B cell (primary cell): ENCODE measurements around the gene TXK. TPM values are rescaled to one million over a fixed set of nuclear protein-coding genes. Genes with fewer than 3 reads are reported as not detected.

Source experiments
- ATAC-seq: fragments of 200-7000 bp; cut with Tn5 transposase; one replicate; pipeline ENCODE4 v1.10.0; 2021; ENCODE audit warnings: low read depth, mild to moderate bottlenecking, moderate number of reproducible peaks, moderate library complexity
- CTCF ChIA-PET: fragments of 350-600 bp; sonication (Branson Sonifier 250); formaldehyde crosslinking; loops from one replicate; lab custom pipeline; 2021; ENCODE audit warnings: antibody characterized with exemption, inconsistent platforms; lab: Charles Lee
- POLR2A ChIA-PET: fragments of 350-600 bp; sonication (Branson Sonifier 250); formaldehyde crosslinking; loops from one replicate; lab custom pipeline; 2021; ENCODE audit warnings: antibody characterized with exemption; lab: Charles Lee
- DNase-seq: peaks from one replicate; pipeline ENCODE4 v3.0.0; 2013
- H2AFZ ChIP-seq: 2 replicates; pipeline ENCODE4 v1.6.1; 2012; ENCODE audit warnings: mild to moderate bottlenecking, low read depth, low read length; ENCODE audit not compliant: insufficient read depth, poor library complexity, severe bottlenecking
- H3K27ac ChIP-seq, 2 donors: 1 replicate in 1 of 2; 2 replicates in 1 of 2; pipeline ENCODE4 v1.5.1; 2012 to 2013; ENCODE audit warnings: low read length in 2 of 2, mild to moderate bottlenecking in 2 of 2, moderate library complexity in 1 of 2
- H3K27me3 ChIP-seq, 4 experiments: fragments of 200-600 bp in 1 of 4; sonication (generic) in 1 of 4; replicated peaks in 1 of 4; 1 replicate in 2 of 4; 2 replicates in 2 of 4; pipeline versions ENCODE4 v1.6.1 to v1.7.0; 2013 to 2016; ENCODE audit warnings: low read length in 3 of 4, mild to moderate bottlenecking in 2 of 4, mixed read lengths in 1 of 4, moderate library complexity in 1 of 4; ENCODE audit not compliant: insufficient read depth in 4 of 4, control insufficient read depth in 3 of 4; ENCODE audit errors: control extremely low read depth in 1 of 4
- H3K36me3 ChIP-seq, 2 experiments: replicated peaks in 1 of 2; 1 replicate in 1 of 2; 2 replicates in 1 of 2; pipeline versions ENCODE4 v1.6.1 to v1.7.1; 2013; ENCODE audit warnings: low read length in 1 of 2; ENCODE audit not compliant: insufficient read depth in 2 of 2, control insufficient read depth in 1 of 2; ENCODE audit errors: control extremely low read depth in 1 of 2, extremely low read depth in 1 of 2
- H3K4me1 ChIP-seq, 2 donors: fragments of 200-600 bp in 1 of 2; sonication (generic) in 1 of 2; 1 replicate in 1 of 2; 2 replicates in 1 of 2; pipeline versions ENCODE4 v1.5.1 to v1.6.1; 2013 to 2017; ENCODE audit warnings: low read length in 2 of 2; ENCODE audit not compliant: control insufficient read depth in 2 of 2, insufficient read depth in 2 of 2
- H3K4me2 ChIP-seq: replicated peaks from 2 replicates; pipeline ENCODE3; 2012; ENCODE audit warnings: mild to moderate bottlenecking, low read depth, low read length; ENCODE audit not compliant: poor library complexity, severe bottlenecking
- H3K4me3 ChIP-seq, 5 experiments: fragments of 200-600 bp in 1 of 5; sonication (generic) in 1 of 5; 1 replicate in 3 of 5; 2 replicates in 2 of 5; pipeline versions ENCODE4 v1.5.1 to v1.7.0; 2011 to 2016; ENCODE audit warnings: low read length in 4 of 5, mild to moderate bottlenecking in 4 of 5, low read depth in 2 of 5, control low read depth in 1 of 5, moderate library complexity in 1 of 5; ENCODE audit not compliant: insufficient read depth in 1 of 5; ENCODE audit errors: control extremely low read depth in 1 of 5, extremely low read depth in 1 of 5
- H3K79me2 ChIP-seq: fragments of 200-600 bp; sonication (generic); one replicate; pipeline ENCODE4 v1.6.0; 2016; ENCODE audit warnings: low read length; ENCODE audit not compliant: control insufficient read depth, insufficient read depth
- H3K9ac ChIP-seq: fragments of 200-600 bp; sonication (generic); 2 replicates; pipeline ENCODE4 v1.6.1; 2017; ENCODE audit warnings: mild to moderate bottlenecking, low read length, moderate library complexity
- H3K9me3 ChIP-seq, 3 donors: one replicate each; pipeline versions ENCODE4 v1.6.1 to v1.7.1; 2013; ENCODE audit warnings: low read length in 2 of 3; ENCODE audit not compliant: control insufficient read depth in 2 of 3, insufficient read depth in 1 of 3; ENCODE audit errors: control extremely low read depth in 1 of 3
- H4K20me1 ChIP-seq: 2 replicates; pipeline ENCODE4 v1.6.0; 2012; ENCODE audit warnings: mild to moderate bottlenecking, low read length; ENCODE audit not compliant: insufficient read depth, control insufficient read depth, poor library complexity, severe bottlenecking
- H3K27ac Mint-ChIP-seq: one replicate; pipeline ENCODE4 v1.8.0; 2021; ENCODE audit warnings: mixed read lengths
- H3K27me3 Mint-ChIP-seq: one replicate; pipeline ENCODE4 v1.8.0; 2021; ENCODE audit warnings: mixed read lengths
- H3K4me1 Mint-ChIP-seq: one replicate; pipeline ENCODE4 v1.8.0; 2021; ENCODE audit warnings: mixed read lengths
- H3K4me3 Mint-ChIP-seq: one replicate; pipeline ENCODE4 v1.8.0; 2021; ENCODE audit warnings: mixed read lengths
- H3K9me3 Mint-ChIP-seq: one replicate; pipeline ENCODE4 v1.8.0; 2022; ENCODE audit warnings: mixed read lengths; ENCODE audit not compliant: insufficient read depth
- EZH2 ChIP-seq: IDR thresholded peaks from 2 replicates; pipeline ENCODE4 v1.6.1; 2012; ENCODE audit warnings: borderline replicate concordance, low read depth, mild to moderate bottlenecking, moderate library complexity, low read length; ENCODE audit not compliant: insufficient read depth, poor library complexity, severe bottlenecking
- WGBS: methylation state at CpG from one replicate; pipeline ENCODE4 v1.1.5; 2013; ENCODE audit warnings: missing lambda C conversion rate; ENCODE audit not compliant: insufficient coverage; 5-methylcytosine and 5-hydroxymethylcytosine counted together
- intact Hi-C: fragments of 100-400 bp; cut with micrococcal nuclease; formaldehyde crosslinking; loops from one replicate; pipeline ENCODE4 v1.10.0; 2022
- polyA plus RNA-seq: library from polyadenylated mRNA; depleted of rRNA; stranded (reverse); fragments of >200 nt; gene quantifications from 2 replicates; pipeline ENCODE4 v1.2.3, GENCODE V29; 2012
- total RNA-seq, 2 donors: library from RNA; stranded (reverse); fragments of 120-200 nt in 1 of 2; gene quantifications; 1 replicate in 1 of 2; 2 replicates in 1 of 2; pipeline versions ENCODE4 v1.2.3 to v1.2.4, GENCODE V29; 2013 to 2022
- TF ChIP-seq, protein P1 (sequence below): fragments of 200-600 bp; IDR thresholded peaks from one replicate; pipeline ENCODE4 v1.8.0; 2022; ENCODE audit warnings: antibody characterized with exemption, mild to moderate bottlenecking

Gene TXK
- total and polyA plus RNA-seq, 2 donors (not counting 1 experiment from before 2014, with no cell fraction given) = 0.79 to 1.1 TPM

DNA sequence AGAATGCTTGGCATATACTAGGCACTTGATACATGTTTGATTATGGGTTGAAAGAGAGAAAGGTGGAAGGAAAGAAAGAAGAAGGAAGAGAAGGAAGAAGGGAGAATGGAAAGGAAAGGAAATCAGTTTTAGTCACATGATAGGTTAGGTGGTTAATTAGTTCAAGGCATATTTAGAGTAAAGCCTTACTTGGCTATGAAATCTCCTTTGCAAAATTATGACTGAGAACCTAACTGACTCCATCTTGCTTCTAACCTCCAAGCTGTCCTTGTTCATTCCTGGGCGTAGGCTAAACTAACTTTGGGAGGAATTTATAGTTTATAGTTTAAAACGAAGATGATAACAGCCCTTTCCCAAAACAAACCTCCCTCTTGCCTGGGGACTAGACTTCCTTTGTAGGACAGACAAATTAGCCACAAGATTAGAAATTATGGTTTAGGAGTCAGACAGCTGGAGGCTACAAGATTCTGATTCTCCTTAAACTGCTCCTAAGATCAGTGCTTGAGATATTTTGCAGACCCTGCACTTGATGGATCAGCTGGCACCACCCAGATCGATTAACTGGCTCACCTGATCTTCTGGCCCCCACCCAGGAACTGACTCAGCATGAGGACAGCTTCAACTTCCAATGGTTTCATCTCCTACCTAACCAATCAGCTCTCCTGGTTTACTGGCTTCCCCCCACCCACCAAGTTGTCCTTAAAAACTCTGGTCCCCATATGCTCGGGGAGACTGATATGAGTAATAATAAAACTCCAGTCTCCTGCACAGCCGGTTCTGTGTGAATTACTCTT, 55.0 kb downstream of the TXK start:
- H3K36me3 ChIP-seq = no peaks in the 10 kb centered on the region
- H2AFZ ChIP-seq = no peak overlapping the region

DNA sequence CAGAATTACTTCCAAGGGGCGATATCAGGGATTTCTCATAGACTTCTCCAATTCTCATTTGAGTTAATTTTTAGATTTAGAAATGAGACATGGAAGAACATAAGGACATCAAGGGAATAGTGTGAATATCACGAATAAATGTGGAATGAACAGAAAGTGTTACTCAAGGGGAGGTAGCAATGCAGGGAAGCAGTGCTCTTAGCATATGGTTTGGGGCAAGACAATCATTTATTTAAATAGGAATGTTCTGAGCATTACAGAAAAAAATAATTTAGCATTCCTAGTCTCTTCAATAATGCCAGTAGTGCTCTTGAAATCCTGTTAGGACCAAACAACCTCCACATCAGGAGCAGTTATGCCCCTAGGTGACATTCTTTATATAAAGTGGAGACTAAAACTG, 55.6 kb downstream of the TXK start:
- Mint-ChIP-seq H3K27ac (no peak overlapping the region), H3K4me3 (no peak overlapping the region), H3K4me1 (no peaks in the 10 kb centered on the region), H3K27me3 (peaks cover 7% of the 10 kb centered on the region), H3K9me3 (no peaks in the 10 kb centered on the region)
- Histone ChIP-seq H3K27ac (no peak overlapping the region), H3K4me2 (no peak overlapping the region), H3K27me3 (no peaks in the 10 kb centered on the region), H3K79me2 (no peaks in the 10 kb centered on the region), H4K20me1 (no peaks in the 10 kb centered on the region), H3K9me3 (no peaks in the 10 kb centered on the region), H3K9ac (no peak overlapping the region), H2AFZ (no peak overlapping the region), H3K36me3 (no peaks in the 10 kb centered on the region), H3K4me3 (no peak overlapping the region), H3K4me1 (no peaks in the 10 kb centered on the region)
- 50% methylated on average over 1 of the region's 2 CpGs for WGBS
- TF ChIP-seq EZH2 = no peak
- TF ChIP-seq, protein P1, sequence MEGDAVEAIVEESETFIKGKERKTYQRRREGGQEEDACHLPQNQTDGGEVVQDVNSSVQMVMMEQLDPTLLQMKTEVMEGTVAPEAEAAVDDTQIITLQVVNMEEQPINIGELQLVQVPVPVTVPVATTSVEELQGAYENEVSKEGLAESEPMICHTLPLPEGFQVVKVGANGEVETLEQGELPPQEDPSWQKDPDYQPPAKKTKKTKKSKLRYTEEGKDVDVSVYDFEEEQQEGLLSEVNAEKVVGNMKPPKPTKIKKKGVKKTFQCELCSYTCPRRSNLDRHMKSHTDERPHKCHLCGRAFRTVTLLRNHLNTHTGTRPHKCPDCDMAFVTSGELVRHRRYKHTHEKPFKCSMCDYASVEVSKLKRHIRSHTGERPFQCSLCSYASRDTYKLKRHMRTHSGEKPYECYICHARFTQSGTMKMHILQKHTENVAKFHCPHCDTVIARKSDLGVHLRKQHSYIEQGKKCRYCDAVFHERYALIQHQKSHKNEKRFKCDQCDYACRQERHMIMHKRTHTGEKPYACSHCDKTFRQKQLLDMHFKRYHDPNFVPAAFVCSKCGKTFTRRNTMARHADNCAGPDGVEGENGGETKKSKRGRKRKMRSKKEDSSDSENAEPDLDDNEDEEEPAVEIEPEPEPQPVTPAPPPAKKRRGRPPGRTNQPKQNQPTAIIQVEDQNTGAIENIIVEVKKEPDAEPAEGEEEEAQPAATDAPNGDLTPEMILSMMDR = no peak
- ATAC-seq = no peak
- CTCF ChIA-PET = no interaction called here
- intact Hi-C loops = no loop called here
- DNase-seq = no peak
- POLR2A ChIA-PET = no interaction called here

More for the DNA sequence above, 55.0 kb downstream of the TXK start:
- Histone ChIP-seq H3K4me2 (no peak overlapping the region), H3K9ac (no peak overlapping the region), H3K4me1 (no peaks in the 10 kb centered on the region), H4K20me1 (no peaks in the 10 kb centered on the region), H3K9me3 (no peaks in the 10 kb centered on the region), H3K27ac (no peak overlapping the region), H3K4me3 (no peak overlapping the region), H3K79me2 (no peaks in the 10 kb centered on the region), H3K27me3 (no peaks in the 10 kb centered on the region)
- ATAC-seq (no peak), DNase-seq (no peak)
- intact Hi-C loops = no loop called here
- H3K4me3 Mint-ChIP-seq = no peak overlapping the region
- no peaks in the 10 kb centered on the region for H3K9me3 Mint-ChIP-seq
- WGBS = 92% methylated on average over 1 of the region's 5 CpGs
- TF ChIP-seq, protein P1 = no peak
- no peak for TF ChIP-seq EZH2
- H3K4me1 Mint-ChIP-seq = no peaks in the 10 kb centered on the region
- POLR2A ChIA-PET = no interaction called here
- H3K27ac Mint-ChIP-seq = no peak overlapping the region
- H3K27me3 Mint-ChIP-seq = peaks cover 7% of the 10 kb centered on the region
- CTCF ChIA-PET = no interaction called here
